Central memory CD8-positive, alpha-beta T cell (primary cell): ENCODE data around the gene VSIG4.
"Not testable (repeated sequence)": the region's sequence is repeated elsewhere in the genome, so short reads cannot be mapped to it uniquely, and the experiment has no call there.

Experiments
- ATAC-seq: fragments of 150-1000 bp; cut with Tn5 transposase; replicated peaks from 2 replicates; pipeline ENCODE4 v1.10.0; 2022; ENCODE audit warnings: mild to moderate bottlenecking, moderate FRiP score, moderate number of reproducible peaks; ENCODE audit not compliant: poor library complexity, severe bottlenecking; ENCODE audit errors: extremely low read depth
- DNase-seq, 2 donors: peaks; one replicate each; pipeline ENCODE4 v3.0.0; 2021; ENCODE audit warnings: low spot score in 2 of 2
- H3K27ac Mint-ChIP-seq: one replicate; pipeline ENCODE4 v1.8.0; 2022; ENCODE audit warnings: low read depth, mild to moderate bottlenecking, moderate library complexity, mixed read lengths
- H3K27me3 Mint-ChIP-seq: one replicate; pipeline ENCODE4 v1.8.0; 2022; ENCODE audit warnings: mixed read lengths
- H3K36me3 Mint-ChIP-seq: one replicate; pipeline ENCODE4 v1.8.0; 2022; ENCODE audit warnings: mild to moderate bottlenecking, moderate library complexity, mixed read lengths; ENCODE audit not compliant: insufficient read depth
- H3K4me1 Mint-ChIP-seq: one replicate; pipeline ENCODE4 v1.8.0; 2022; ENCODE audit warnings: mixed read lengths
- H3K4me3 Mint-ChIP-seq: one replicate; pipeline ENCODE4 v1.8.0; 2022; ENCODE audit warnings: mild to moderate bottlenecking, moderate library complexity, mixed read lengths
- H3K9me3 Mint-ChIP-seq: one replicate; pipeline ENCODE4 v1.8.0; 2022; ENCODE audit warnings: mixed read lengths

Gene VSIG4

DNA sequence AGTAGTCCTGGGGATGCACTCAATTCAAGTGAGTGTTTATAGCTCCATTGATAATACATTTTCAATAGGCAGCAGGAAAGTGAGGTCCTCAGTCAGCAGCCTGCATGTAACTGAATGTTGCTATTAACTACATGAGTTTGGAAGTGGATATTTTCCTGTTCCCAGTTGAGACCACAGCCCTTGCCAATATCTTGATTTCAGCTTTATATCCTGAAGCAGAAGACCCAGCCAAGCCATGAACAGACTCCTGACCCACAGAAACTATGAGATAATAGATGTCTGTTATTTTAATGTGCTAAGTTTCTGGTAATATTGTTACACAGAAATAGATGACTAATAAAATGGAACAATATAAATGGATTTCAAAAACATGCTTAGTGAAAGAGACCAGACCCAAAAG, 63.7 kb downstream of the VSIG4 start:
- Mint-ChIP-seq H3K4me1 (no peaks in the 10 kb centered on the region), H3K27ac (no peak overlapping the region), H3K27me3 (no peaks in the 10 kb centered on the region), H3K4me3 (no peak overlapping the region), H3K9me3 (no peaks in the 10 kb centered on the region), H3K36me3 (no peaks in the 10 kb centered on the region)
- ATAC-seq: no peak
- no peak for DNase-seq

DNA sequence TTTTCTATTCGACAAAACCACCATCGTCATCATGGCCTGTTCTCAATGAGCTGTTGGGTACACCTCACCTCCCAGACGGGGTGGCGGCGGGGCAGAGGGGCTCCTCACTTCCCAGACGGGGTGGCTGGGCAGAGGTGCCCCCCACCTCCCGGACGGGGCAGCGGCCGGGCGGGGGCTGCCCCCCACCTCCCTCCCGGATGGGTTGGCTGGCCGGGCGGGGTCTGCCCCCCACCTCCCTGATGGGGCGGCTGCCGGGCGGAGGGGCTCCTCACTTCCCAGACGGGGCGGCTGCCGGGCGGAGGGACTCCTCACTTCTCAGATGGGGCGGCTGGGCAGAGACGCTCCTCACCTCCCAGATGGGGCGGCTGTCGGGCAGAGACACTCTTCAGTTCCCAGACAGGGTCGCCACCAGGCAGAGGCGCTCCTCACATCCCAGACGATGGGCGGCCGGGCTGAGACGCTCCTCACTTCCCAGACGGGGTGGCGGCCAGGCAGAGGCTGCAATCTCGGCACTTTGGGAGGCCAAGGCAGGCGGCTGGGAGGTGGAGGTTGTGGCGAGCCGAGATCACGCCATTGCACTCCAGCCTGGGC, 64.6 kb downstream of the VSIG4 start:
- DNase-seq, H3K27me3 Mint-ChIP-seq, H3K4me1 Mint-ChIP-seq, H3K27ac Mint-ChIP-seq, H3K9me3 Mint-ChIP-seq, H3K4me3 Mint-ChIP-seq, H3K36me3 Mint-ChIP-seq, ATAC-seq: not testable (repeated sequence)
